Coronary artery (tissue), 2 donors: ENCODE measurements around the gene CSGALNACT2.
"Not testable (repeated sequence)": the region's sequence is repeated elsewhere in the genome, so short reads cannot be mapped to it uniquely, and the experiment has no call there.

Source experiments
- DNase-seq: peaks from one replicate; pipeline ENCODE4 v3.0.0-alpha.2; 2017; ENCODE audit warnings: low spot score
- H3K27ac ChIP-seq, 2 donors: fragments of 200-600 bp; sonication (generic); one replicate each; pipeline ENCODE4 v1.5.1; 2016 to 2019
- H3K4me3 ChIP-seq: fragments of 200-600 bp; sonication (generic); 2 replicates; pipeline ENCODE4 v1.5.1; 2016; ENCODE audit warnings: mild to moderate bottlenecking, moderate library complexity
- TF ChIP-seq, protein P1 (sequence below): fragments of 200-600 bp; sonication (generic); IDR thresholded peaks from one replicate; pipeline ENCODE4 v1.5.1; 2019; ENCODE audit warnings: antibody characterized with exemption

Gene CSGALNACT2

DNA sequence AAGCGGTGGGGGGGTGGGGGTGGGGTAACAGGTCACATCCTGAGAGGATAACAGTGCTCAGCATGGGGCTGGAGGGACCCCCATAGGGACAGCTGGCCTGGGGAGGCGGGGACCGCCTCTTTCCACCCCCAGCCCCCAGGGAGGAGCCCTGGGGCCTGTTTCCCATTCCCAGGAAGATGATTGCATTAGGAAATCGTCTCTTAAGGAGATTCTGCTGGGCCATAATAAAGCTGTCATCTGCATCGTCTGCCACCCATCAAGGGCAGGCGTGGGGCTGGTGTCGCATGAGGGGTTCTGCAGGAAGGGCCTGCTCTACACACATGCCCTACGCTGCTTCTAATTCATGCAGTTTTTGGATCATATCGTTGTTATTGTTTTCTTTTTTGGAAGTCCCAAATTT lies 44.2 kb upstream of the CSGALNACT2 start:
- H3K27ac ChIP-seq = no peak overlapping the region
- TF ChIP-seq, protein P1, sequence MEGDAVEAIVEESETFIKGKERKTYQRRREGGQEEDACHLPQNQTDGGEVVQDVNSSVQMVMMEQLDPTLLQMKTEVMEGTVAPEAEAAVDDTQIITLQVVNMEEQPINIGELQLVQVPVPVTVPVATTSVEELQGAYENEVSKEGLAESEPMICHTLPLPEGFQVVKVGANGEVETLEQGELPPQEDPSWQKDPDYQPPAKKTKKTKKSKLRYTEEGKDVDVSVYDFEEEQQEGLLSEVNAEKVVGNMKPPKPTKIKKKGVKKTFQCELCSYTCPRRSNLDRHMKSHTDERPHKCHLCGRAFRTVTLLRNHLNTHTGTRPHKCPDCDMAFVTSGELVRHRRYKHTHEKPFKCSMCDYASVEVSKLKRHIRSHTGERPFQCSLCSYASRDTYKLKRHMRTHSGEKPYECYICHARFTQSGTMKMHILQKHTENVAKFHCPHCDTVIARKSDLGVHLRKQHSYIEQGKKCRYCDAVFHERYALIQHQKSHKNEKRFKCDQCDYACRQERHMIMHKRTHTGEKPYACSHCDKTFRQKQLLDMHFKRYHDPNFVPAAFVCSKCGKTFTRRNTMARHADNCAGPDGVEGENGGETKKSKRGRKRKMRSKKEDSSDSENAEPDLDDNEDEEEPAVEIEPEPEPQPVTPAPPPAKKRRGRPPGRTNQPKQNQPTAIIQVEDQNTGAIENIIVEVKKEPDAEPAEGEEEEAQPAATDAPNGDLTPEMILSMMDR = no peak
- DNase-seq = no peak
- no peak overlapping the region for H3K4me3 ChIP-seq

DNA sequence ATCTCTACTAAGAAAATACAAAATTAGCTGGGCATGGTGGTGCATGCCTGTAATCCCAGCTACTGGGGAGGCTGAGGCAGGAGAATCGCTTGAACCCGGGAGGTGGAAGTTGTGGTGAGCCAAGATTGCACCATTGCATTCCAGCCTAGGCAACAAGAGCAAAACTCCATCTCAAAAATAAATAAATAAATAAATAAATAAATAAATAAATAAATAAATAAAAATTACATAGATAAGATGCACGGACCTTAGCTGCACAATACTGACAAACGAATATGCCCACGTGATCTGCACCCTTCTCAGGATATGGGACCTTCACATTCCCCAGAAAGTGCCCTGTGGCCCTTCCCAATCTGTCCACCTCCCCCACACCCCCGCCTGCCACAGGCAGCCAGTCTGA lies 38.9 kb upstream of the CSGALNACT2 start:
- H3K4me3 ChIP-seq = not testable (repeated sequence)

DNA sequence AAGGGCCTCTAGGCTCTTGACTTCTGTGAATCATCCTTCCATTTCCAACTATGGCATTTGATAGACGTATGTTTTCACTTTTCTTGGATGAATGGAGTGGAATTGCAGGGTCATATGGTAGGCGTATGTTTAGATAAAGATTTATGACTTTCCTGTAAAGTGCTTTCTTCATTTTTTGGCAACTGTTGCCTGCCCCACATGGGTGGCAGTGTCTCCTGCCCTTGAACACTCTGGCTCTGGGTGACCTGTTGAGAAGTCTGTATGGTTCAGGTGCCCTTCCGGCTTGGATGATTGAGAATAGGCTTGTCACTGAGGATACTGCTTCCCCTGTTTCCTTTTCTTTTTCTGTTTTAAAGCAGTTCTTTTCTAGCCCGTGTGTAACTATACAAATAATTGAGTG lies 38.3 kb upstream of the CSGALNACT2 start:
- no peak overlapping the region for H3K4me3 ChIP-seq
- H3K27ac ChIP-seq = no peak overlapping the region
- no peak for DNase-seq

More for the DNA sequence above, 38.9 kb upstream of the CSGALNACT2 start:
- not testable (repeated sequence) for DNase-seq, H3K27ac ChIP-seq

DNA sequence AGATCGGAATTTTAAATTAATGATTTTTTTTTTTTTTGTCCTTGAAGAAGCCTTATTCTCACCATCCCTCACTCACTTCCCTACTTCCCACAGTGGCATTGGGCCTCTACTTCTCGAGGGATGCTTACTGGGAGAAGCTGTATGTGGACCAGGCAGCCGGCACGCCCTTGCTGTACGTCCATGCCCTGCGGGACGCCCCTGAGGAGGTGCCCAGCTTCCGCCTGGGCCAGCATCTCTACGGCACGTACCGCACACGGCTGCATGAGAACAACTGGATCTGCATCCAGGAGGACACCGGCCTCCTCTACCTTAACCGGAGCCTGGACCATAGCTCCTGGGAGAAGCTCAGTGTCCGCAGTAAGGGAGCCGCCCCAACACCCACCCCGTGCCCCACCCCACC lies 37.9 kb upstream of the CSGALNACT2 start:
- no peak for DNase-seq
- Histone ChIP-seq H3K27ac (no peak overlapping the region), H3K4me3 (no peak overlapping the region)
- TF ChIP-seq, protein P1 = no peak

More for the DNA sequence above, 38.3 kb upstream of the CSGALNACT2 start:
- TF ChIP-seq, protein P1 = no peak

- TF ChIP-seq, protein P1 = no peak
- Histone ChIP-seq H3K4me3 (no peak overlapping the region), H3K27ac (no peak overlapping the region)
- DNase-seq = no peak
Observed at GRCh38 chr10:43102063-43102828, 36.0 kb upstream of the CSGALNACT2 start.

GRCh38 chr10:43105102-43105955 lies 32.9 kb upstream of the CSGALNACT2 start:
- H3K27ac ChIP-seq = no peak overlapping the region
- peak overlapping the region; percentile 76 for H3K4me3 ChIP-seq

DNA sequence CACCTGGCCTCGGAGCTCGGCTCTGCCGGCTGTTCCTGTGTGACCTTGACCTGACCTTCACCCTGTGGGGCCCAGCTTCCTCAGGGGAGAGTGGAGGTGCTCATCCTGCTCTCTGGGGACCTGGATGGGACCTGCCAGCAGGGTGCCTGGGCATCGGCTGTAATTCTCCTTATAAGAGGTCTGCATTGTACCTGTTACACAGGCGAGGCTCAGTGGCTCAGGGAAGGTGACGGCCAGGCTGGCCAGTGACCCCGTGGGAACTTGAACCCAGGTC lies 32.4 kb upstream of the CSGALNACT2 start:
- DNase-seq = no peak
- Histone ChIP-seq H3K27ac (no peak overlapping the region), H3K4me3 (peak overlapping the region; percentile 76)
- TF ChIP-seq, protein P1 = no peak

More at GRCh38 chr10:43105102-43105955, 32.9 kb upstream of the CSGALNACT2 start:
- peak; percentile 84 for DNase-seq
- TF ChIP-seq, protein P1 = peak; percentile 99
